HUES48 (cell line): ENCODE results near the gene KCNIP1.

Experiments
- H3K27ac ChIP-seq: one replicate; pipeline ENCODE4 v1.7.0; 2013; ENCODE audit warnings: low read depth, low read length, inconsistent platforms
- H3K27me3 ChIP-seq: 2 replicates; pipeline ENCODE4 v1.6.1; 2013; ENCODE audit warnings: mild to moderate bottlenecking, low read length; ENCODE audit not compliant: control insufficient read depth, insufficient read depth
- H3K36me3 ChIP-seq: 2 replicates; pipeline ENCODE4 v1.6.1; 2013; ENCODE audit warnings: low read length; ENCODE audit not compliant: control insufficient read depth, insufficient read depth
- H3K4me1 ChIP-seq: 2 replicates; pipeline ENCODE4 v1.6.1; 2013; ENCODE audit warnings: mild to moderate bottlenecking, low read length; ENCODE audit not compliant: control insufficient read depth, insufficient read depth
- H3K4me3 ChIP-seq: 2 replicates; pipeline ENCODE4 v1.5.1; 2013; ENCODE audit warnings: mild to moderate bottlenecking, low read depth, low read length
- H3K9ac ChIP-seq: 2 replicates; pipeline ENCODE4 v1.6.1; 2013; ENCODE audit warnings: mild to moderate bottlenecking, low read depth, low read length, moderate library complexity
- H3K9me3 ChIP-seq: 2 replicates; pipeline ENCODE4 v1.6.1; 2013; ENCODE audit warnings: low read length; ENCODE audit not compliant: control insufficient read depth, insufficient read depth

KCNIP1 gene

GRCh38 chr5:170571281-170571731 lies 67.5 kb downstream of the KCNIP1 start:
- Histone ChIP-seq H3K9me3 (no peaks in the 10 kb centered on the region), H3K9ac (no peak overlapping the region), H3K27ac (no peak overlapping the region), H3K4me1 (peaks cover 2% of the 10 kb centered on the region; the same call in 1 of the 2 replicates), H3K27me3 (no peaks in the 10 kb centered on the region), H3K4me3 (no peak overlapping the region), H3K36me3 (no peaks in the 10 kb centered on the region)

GRCh38 chr5:170571875-170572852 lies 68.3 kb downstream of the KCNIP1 start:
- H3K4me3 ChIP-seq, result no peak overlapping the region
- no peaks in the 10 kb centered on the region for H3K27me3 ChIP-seq
- H3K9ac ChIP-seq, result no peak overlapping the region
- H3K27ac ChIP-seq, result no peak overlapping the region
- H3K9me3 ChIP-seq, result no peaks in the 10 kb centered on the region
- no peaks in the 10 kb centered on the region for H3K36me3 ChIP-seq
- peaks cover 2% of the 10 kb centered on the region; the same call in 1 of the 2 replicates for H3K4me1 ChIP-seq

- no peak overlapping the region for H3K27ac ChIP-seq
- no peaks in the 10 kb centered on the region for H3K9me3 ChIP-seq
- H3K9ac ChIP-seq, result no peak overlapping the region
- no peak overlapping the region for H3K4me3 ChIP-seq
- no peaks in the 10 kb centered on the region for H3K27me3 ChIP-seq
- no peaks in the 10 kb centered on the region for H3K36me3 ChIP-seq
- H3K4me1 ChIP-seq, result peaks cover 2% of the 10 kb centered on the region; the same call in 1 of the 2 replicates
Observed at GRCh38 chr5:170573114-170573513, 69.3 kb downstream of the KCNIP1 start.

- Histone ChIP-seq H3K9ac (no peak overlapping the region), H3K9me3 (no peaks in the 10 kb centered on the region), H3K4me3 (no peak overlapping the region), H3K27ac (no peak overlapping the region), H3K36me3 (no peaks in the 10 kb centered on the region), H3K4me1 (peaks cover 2% of the 10 kb centered on the region; the same call in 1 of the 2 replicates), H3K27me3 (no peaks in the 10 kb centered on the region)
Observed at GRCh38 chr5:170573660-170574059, 69.8 kb downstream of the KCNIP1 start.

GRCh38 chr5:170576602-170577535 lies 73.0 kb downstream of the KCNIP1 start:
- no peaks in the 10 kb centered on the region for H3K9me3 ChIP-seq
- no peak overlapping the region for H3K27ac ChIP-seq
- H3K36me3 ChIP-seq, result no peaks in the 10 kb centered on the region
- no peak overlapping the region for H3K4me3 ChIP-seq
- no peaks in the 10 kb centered on the region for H3K27me3 ChIP-seq
- H3K4me1 ChIP-seq, result peaks cover 10% of the 10 kb centered on the region
- H3K9ac ChIP-seq, result no peak overlapping the region

- H3K4me1 ChIP-seq, result peaks cover 8% of the 10 kb centered on the region
- no peaks in the 10 kb centered on the region for H3K36me3 ChIP-seq
- H3K9me3 ChIP-seq, result no peaks in the 10 kb centered on the region
- H3K27me3 ChIP-seq, result no peaks in the 10 kb centered on the region
- peak overlapping the region; percentile 14 for H3K27ac ChIP-seq
- H3K9ac ChIP-seq, result no peak overlapping the region
- H3K4me3 ChIP-seq, result no peak overlapping the region
Observed at GRCh38 chr5:170579601-170580000, 75.8 kb downstream of the KCNIP1 start.

GRCh38 chr5:170581211-170581610 lies 77.4 kb downstream of the KCNIP1 start:
- Histone ChIP-seq H3K27me3 (no peaks in the 10 kb centered on the region), H3K27ac (no peak overlapping the region), H3K9ac (no peak overlapping the region), H3K4me3 (no peak overlapping the region), H3K4me1 (peaks cover 8% of the 10 kb centered on the region), H3K9me3 (no peaks in the 10 kb centered on the region), H3K36me3 (no peaks in the 10 kb centered on the region)

GRCh38 chr5:170582644-170583330 lies 79.0 kb downstream of the KCNIP1 start:
- Histone ChIP-seq H3K36me3 (no peaks in the 10 kb centered on the region), H3K27me3 (no peaks in the 10 kb centered on the region), H3K9me3 (no peaks in the 10 kb centered on the region)

GRCh38 chr5:170584003-170584402 lies 80.2 kb downstream of the KCNIP1 start:
- H3K27me3 ChIP-seq, result no peaks in the 10 kb centered on the region
- no peaks in the 10 kb centered on the region for H3K36me3 ChIP-seq
- H3K27ac ChIP-seq, result no peak overlapping the region
- no peak overlapping the region for H3K4me3 ChIP-seq
- peaks cover 8% of the 10 kb centered on the region for H3K4me1 ChIP-seq
- H3K9me3 ChIP-seq, result no peaks in the 10 kb centered on the region
- H3K9ac ChIP-seq, result no peak overlapping the region

More at GRCh38 chr5:170582644-170583330, 79.0 kb downstream of the KCNIP1 start:
- peaks cover 8% of the 10 kb centered on the region for H3K4me1 ChIP-seq
- no peak overlapping the region for H3K27ac ChIP-seq
- no peak overlapping the region for H3K9ac ChIP-seq
- no peak overlapping the region for H3K4me3 ChIP-seq

GRCh38 chr5:170584450-170585058 lies 80.7 kb downstream of the KCNIP1 start:
- no peaks in the 10 kb centered on the region for H3K27me3 ChIP-seq
- H3K4me3 ChIP-seq, result no peak overlapping the region
- no peak overlapping the region for H3K27ac ChIP-seq
- peaks cover 5% of the 10 kb centered on the region for H3K4me1 ChIP-seq
- no peaks in the 10 kb centered on the region for H3K9me3 ChIP-seq
- H3K36me3 ChIP-seq, result no peaks in the 10 kb centered on the region
- H3K9ac ChIP-seq, result no peak overlapping the region
